NCI-H2081 treated with DMSO at 0.1 percent for 48 hours (cell line): ENCODE results near the gene NPHP4.
"Not testable (repeated sequence)": the region's sequence is repeated elsewhere in the genome, so short reads cannot be mapped to it uniquely, and the experiment has no call there.

Experiments
- DNase-seq: peaks from one replicate; lab custom pipeline; 2025; lab: John Stamatoyannopoulos, UW

NPHP4 gene

GRCh38 chr1:6023346-6023745, 31.1 kb upstream of the NPHP4 start:
- no peak for DNase-seq

- no peak for DNase-seq
Observed at GRCh38 chr1:6022193-6022592, 30.0 kb upstream of the NPHP4 start.

- no peak for DNase-seq
Observed at GRCh38 chr1:6019166-6019845, 27.1 kb upstream of the NPHP4 start.

GRCh38 chr1:6017654-6018053, 25.4 kb upstream of the NPHP4 start:
- DNase-seq, result not testable (repeated sequence)

GRCh38 chr1:6016191-6016865, 24.1 kb upstream of the NPHP4 start:
- no peak for DNase-seq

DNA sequence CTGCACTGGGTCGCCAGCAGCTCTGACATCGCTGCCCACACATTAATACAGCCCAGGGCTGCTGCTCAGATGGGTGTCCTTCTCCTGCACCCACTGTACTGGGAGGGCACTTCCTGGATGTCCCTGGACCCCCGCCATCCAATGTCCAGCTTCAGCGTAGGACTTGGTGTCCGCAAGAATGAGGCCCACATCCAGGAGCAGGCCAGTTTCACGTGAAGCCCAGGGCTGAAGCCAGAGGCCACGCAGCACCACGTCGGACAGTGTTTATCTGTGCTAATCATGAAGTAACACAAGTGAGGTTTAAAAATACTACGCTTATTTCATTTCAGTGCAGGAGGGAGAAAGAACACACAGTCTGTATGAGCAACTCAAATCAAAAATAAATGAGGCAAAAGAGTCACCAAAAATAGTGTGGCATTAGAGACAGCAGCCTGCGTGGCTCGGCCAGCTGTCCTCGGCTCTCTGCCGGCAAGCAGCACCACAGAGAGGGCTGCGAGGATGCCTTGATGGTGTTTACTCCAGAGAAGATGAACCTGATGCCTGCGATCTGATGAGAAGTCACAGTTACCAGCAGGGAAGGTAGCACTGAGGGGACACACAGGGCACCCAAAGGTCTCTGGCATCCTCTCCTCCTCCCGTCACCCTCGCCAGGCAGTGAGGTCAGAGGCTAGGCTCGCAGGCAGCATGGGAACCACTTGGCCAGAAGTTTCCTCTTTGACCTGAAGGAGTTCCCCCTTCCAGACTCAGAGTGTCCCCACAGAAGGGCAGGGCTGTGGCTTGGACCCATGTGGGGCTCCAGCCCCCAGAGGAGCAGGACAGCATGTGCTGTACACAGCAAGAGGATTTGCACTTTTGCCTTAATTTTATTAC, 22.1 kb upstream of the NPHP4 start:
- no peak for DNase-seq

- no peak for DNase-seq
Observed at GRCh38 chr1:6013491-6013890, 21.3 kb upstream of the NPHP4 start.

GRCh38 chr1:6012529-6013318, 20.5 kb upstream of the NPHP4 start:
- no peak for DNase-seq

DNA sequence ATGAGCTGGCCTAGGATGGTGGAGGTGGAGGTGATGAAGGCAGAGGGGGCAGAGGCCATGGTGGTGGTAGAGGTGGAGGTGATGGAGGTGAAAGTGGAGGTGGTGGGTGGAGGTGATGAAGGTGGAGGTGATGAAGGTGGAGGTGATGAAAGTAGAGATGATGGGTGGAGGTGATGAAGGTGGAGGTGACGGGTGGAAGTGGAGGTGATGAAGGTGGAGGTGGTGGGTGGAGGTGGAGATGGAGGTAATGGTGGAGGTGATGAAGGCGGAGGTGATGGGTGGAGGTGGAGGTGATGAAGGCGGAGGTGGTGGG, 19.7 kb upstream of the NPHP4 start:
- DNase-seq, result no peak

GRCh38 chr1:6011161-6011945, 19.1 kb upstream of the NPHP4 start:
- no peak for DNase-seq

DNA sequence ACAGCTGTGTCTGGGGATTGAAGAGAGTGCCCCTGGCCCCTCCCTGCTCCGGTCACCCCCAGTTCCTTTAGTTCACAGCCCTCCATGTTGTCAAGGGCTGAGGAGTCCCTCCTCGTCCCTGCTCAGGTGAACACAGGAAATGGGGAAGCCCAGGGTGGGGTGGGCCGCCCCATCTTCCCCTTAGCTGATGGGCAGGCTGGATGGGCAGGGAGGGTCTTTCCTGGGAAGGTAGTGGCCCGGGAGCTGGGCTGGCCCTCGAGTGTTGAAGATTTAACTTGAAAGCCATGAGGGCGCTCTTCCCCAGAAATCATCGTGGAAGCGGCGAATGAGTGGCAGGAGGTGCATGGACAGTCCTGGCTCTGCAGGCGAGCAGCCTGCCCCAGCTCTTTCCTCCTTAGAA, 18.3 kb upstream of the NPHP4 start:
- no peak for DNase-seq

GRCh38 chr1:6009120-6010040, 17.2 kb upstream of the NPHP4 start:
- DNase-seq, result no peak

DNA sequence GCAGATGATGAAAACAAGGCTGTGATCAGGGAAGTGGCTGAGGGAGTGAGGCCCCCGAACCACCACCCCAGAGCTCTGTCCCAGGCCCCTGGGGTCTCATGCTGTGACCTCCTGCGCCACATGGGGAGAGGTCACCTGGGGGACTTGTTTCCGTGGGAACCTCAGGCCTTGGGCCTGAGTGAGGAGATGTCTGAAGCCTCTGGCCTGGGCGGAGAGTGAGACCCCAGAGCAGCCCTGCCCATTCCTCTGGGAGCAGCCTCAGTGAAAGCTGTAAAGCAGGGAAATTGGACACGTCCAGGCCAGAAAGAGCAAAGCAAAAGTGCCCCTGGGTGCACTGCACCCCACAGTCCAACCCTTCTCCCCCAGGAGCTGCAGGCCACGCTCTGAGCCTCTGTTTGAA, 16.5 kb upstream of the NPHP4 start:
- no peak for DNase-seq

DNA sequence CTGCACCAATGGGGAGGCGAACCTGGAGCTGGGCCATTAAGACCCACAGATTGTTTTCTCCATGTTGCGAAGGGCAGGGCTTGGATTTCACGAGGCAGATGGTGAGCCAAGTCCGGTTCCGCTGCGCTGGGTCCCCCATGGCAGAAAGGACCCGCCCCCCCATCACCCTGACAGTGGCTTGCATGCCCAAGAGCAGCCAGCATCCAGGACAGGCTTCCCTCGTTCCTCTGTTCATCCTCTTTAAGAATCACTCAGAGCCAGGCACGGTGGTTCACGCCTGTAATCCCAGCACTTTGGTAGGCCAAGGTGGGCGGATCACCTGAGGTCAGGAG, 15.8 kb upstream of the NPHP4 start:
- no peak for DNase-seq

GRCh38 chr1:6007318-6008083, 15.3 kb upstream of the NPHP4 start:
- no peak for DNase-seq

GRCh38 chr1:6006882-6007281, 14.7 kb upstream of the NPHP4 start:
- no peak for DNase-seq

- no peak for DNase-seq
Observed at GRCh38 chr1:6005276-6005917, 13.2 kb upstream of the NPHP4 start.

- DNase-seq, result no peak
Observed at GRCh38 chr1:6004412-6005123, 12.3 kb upstream of the NPHP4 start.
